ENCODE results near the gene SLC18A2. TPM values are rescaled to one million over a fixed set of nuclear protein-coding genes. Genes with fewer than 3 reads are reported as not detected.
A peak's percentile ranks its signal among the peaks of the same experiment; 100 is the strongest.

Gene SLC18A2
- total and polyA plus RNA-seq, 9 of the 15 experiments (the other 6 are each of a cell fraction or from before 2014, with no cell fraction given) = 0.03 to 5.4 (median 0.40) TPM

DNA sequence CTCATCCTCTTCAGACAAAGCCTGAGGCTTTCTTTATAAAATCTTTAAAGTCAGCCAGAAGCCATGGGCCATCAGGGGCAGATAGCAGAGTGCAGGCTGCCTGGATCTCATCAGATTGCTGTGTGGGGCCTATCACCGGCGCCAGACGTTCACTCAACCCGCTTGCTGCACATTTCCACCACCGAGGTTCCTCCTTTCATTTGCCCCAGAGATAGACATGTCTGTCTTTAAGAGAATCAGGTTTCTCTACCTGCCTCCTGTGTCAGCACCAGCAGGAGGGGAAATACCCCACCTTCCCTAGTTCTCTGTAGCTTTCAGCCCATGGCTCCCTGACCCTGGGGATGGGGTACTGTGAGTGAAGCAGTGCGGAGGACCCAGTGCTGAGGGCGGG, 22.0 kb downstream of the SLC18A2 start (continued):
- TF ChIP-seq NCOR1 (IDR thresholded peaks at IDR 0.05) (peak; percentile 58; the same call in 1 of the 2 replicates), ZNF408 (CRISPR knock-in tag; IDR thresholded peaks at IDR 0.05; ENCODE audit: low read depth) (no peak), RBM34 (IDR thresholded peaks at IDR 0.05; ENCODE audit: borderline replicate concordance, insufficient read depth, low read length) (no peak), MTA1 (IDR thresholded peaks at IDR 0.05; ENCODE audit: borderline replicate concordance) (no peak), TAL1 (IDR thresholded peaks at IDR 0.05) (peak; percentile 83), ESRRA (IDR thresholded peaks at IDR 0.05; ENCODE audit: borderline replicate concordance, low read depth) (no peak), NRF1 (conservative IDR thresholded peaks at IDR 0.05 in 1 of 2, IDR thresholded peaks at IDR 0.05 in 1 of 2) (peak; percentile 38 to 44; a peak in 2 of 4 replicates), ZNF583 (CRISPR knock-in tag; IDR thresholded peaks at IDR 0.05) (no peak), GATA2 (CRISPR knock-in tag; IDR thresholded peaks at IDR 0.05) (peak; percentile 44; the same call in 1 of the 2 replicates), MTA2 (IDR thresholded peaks at IDR 0.05; ENCODE audit: low read depth) (peak; percentile 65), NFE2 (IDR thresholded peaks at IDR 0.05; ENCODE audit: low read depth) (no peak), ZFX (CRISPR knock-in tag; IDR thresholded peaks at IDR 0.05) (no peak), MTF1 (CRISPR knock-in tag; IDR thresholded peaks at IDR 0.05; ENCODE audit: borderline replicate concordance) (no peak), RHOXF2B (CRISPR knock-in tag; conservative IDR thresholded peaks at IDR 0.05) (no peak), TCF3 (CRISPR knock-in tag; IDR thresholded peaks at IDR 0.05) (peak; percentile 75), SP2 (IDR thresholded peaks at IDR 0.05; ENCODE audit: extremely low read depth, low read depth, low read length, poor library complexity, severe bottlenecking) (no peak), YBX1 (IDR thresholded peaks at IDR 0.05) (no peak), ZNF316 (IDR thresholded peaks at IDR 0.05) (no peak), SOX6 (IDR thresholded peaks at IDR 0.05) (0 out of 2 replicates have a peak, but pooled peaks have one; percentile 25), TARDBP (IDR thresholded peaks at IDR 0.05) (no peak), RCOR1 (IDR thresholded peaks at IDR 0.05; ENCODE audit: borderline replicate concordance in 1 of 2, low read depth in 2 of 2, low read length in 2 of 2) (peak in 1 of 2 experiments; percentile 51; a peak in 1 of 4 replicates), PCBP2 (IDR thresholded peaks at IDR 0.05; ENCODE audit: low read depth, low read length, poor library complexity, severe bottlenecking) (no peak), ZBTB8A (IDR thresholded peaks at IDR 0.05; ENCODE audit: partially characterized antibody) (no peak), ZNF311 (CRISPR knock-in tag; IDR thresholded peaks at IDR 0.05) (no peak)
- TF ChIP-seq, protein P1, sequence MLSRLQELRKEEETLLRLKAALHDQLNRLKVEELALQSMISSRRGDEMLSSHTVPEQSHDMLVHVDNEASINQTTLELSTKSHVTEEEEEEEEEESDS (CRISPR knock-in tag; IDR thresholded peaks at IDR 0.05) = no peak
- TF ChIP-seq, protein P2, sequence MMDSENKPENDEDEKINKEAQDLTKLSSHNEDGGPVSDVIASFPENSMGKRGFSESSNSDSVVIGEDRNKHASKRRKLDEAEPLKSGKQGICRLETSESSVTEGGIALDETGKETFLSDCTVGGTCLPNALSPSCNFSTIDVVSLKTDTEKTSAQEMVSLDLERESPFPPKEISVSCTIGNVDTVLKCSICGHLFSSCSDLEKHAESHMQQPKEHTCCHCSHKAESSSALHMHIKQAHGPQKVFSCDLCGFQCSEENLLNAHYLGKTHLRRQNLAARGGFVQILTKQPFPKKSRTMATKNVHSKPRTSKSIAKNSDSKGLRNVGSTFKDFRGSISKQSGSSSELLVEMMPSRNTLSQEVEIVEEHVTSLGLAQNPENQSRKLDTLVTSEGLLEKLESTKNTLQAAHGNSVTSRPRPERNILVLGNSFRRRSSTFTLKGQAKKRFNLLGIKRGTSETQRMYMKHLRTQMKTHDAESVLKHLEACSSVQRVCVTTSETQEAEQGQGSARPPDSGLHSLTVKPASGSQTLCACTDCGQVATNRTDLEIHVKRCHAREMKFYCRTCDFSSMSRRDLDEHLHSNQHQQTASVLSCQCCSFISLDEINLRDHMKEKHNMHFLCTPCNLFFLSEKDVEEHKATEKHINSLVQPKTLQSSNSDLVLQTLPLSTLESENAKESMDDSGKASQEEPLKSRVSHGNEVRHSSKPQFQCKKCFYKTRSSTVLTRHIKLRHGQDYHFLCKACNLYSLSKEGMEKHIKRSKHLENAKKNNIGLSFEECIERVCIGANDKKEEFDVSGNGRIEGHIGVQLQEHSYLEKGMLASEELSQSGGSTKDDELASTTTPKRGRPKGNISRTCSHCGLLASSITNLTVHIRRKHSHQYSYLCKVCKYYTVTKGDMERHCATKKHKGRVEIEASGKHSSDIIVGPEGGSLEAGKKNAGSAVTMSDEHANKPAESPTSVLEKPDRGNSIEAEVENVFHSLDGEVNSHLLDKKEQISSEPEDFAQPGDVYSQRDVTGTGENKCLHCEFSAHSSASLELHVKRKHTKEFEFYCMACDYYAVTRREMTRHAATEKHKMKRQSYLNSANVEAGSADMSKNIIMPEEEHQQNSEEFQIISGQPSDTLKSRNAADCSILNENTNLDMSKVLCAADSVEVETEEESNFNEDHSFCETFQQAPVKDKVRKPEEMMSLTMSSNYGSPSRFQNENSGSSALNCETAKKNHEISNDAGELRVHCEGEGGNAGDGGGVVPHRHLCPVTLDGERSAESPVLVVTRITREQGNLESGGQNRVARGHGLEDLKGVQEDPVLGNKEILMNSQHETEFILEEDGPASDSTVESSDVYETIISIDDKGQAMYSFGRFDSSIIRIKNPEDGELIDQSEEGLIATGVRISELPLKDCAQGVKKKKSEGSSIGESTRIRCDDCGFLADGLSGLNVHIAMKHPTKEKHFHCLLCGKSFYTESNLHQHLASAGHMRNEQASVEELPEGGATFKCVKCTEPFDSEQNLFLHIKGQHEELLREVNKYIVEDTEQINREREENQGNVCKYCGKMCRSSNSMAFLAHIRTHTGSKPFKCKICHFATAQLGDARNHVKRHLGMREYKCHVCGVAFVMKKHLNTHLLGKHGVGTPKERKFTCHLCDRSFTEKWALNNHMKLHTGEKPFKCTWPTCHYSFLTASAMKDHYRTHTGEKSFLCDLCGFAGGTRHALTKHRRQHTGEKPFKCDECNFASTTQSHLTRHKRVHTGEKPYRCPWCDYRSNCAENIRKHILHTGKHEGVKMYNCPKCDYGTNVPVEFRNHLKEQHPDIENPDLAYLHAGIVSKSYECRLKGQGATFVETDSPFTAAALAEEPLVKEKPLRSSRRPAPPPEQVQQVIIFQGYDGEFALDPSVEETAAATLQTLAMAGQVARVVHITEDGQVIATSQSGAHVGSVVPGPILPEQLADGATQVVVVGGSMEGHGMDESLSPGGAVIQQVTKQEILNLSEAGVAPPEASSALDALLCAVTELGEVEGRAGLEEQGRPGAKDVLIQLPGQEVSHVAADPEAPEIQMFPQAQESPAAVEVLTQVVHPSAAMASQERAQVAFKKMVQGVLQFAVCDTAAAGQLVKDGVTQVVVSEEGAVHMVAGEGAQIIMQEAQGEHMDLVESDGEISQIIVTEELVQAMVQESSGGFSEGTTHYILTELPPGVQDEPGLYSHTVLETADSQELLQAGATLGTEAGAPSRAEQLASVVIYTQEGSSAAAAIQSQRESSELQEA (IDR thresholded peaks at IDR 0.05; ENCODE audit: low read depth) = no peak
